Epithelial cell of prostate (primary cell): ENCODE data around the gene TMEM154.

Experiments
- DNase-seq: peaks from one replicate; pipeline ENCODE4 v3.0.0-alpha.2; 2011; ENCODE audit warnings: low read depth, low spot score
- H3K27ac ChIP-seq: fragments of 450-650 bp; 2 replicates; pipeline ENCODE4 v1.5.1; 2017; ENCODE audit warnings: mild to moderate bottlenecking

Gene TMEM154

GRCh38 chr4:152640058-152640921 lies 39.5 kb downstream of the TMEM154 start:
- DNase-seq: no peak
- no peak overlapping the region for H3K27ac ChIP-seq

GRCh38 chr4:152635851-152636250 lies 43.9 kb downstream of the TMEM154 start:
- DNase-seq: no peak
- H3K27ac ChIP-seq: peak overlapping the region; percentile 85

- DNase-seq: peak; percentile 66
- H3K27ac ChIP-seq: peak overlapping the region; percentile 85
These were observed 45.6 kb downstream of the TMEM154 start for GRCh38 chr4:152634110-152634760.

- no peak for DNase-seq
- peak overlapping the region; percentile 85 for H3K27ac ChIP-seq
These were observed 46.7 kb downstream of the TMEM154 start for GRCh38 chr4:152633118-152633517.

- DNase-seq: no peak
These were observed 49.5 kb downstream of the TMEM154 start for GRCh38 chr4:152630324-152630723.

GRCh38 chr4:152629908-152630307 lies 49.9 kb downstream of the TMEM154 start:
- H3K27ac ChIP-seq: no peak overlapping the region
- no peak for DNase-seq

More at GRCh38 chr4:152630324-152630723, 49.5 kb downstream of the TMEM154 start:
- H3K27ac ChIP-seq: no peak overlapping the region

GRCh38 chr4:152628128-152628527 lies 51.7 kb downstream of the TMEM154 start:
- no peak for DNase-seq
- H3K27ac ChIP-seq: no peak overlapping the region

GRCh38 chr4:152626790-152627189 lies 53.0 kb downstream of the TMEM154 start:
- no peak overlapping the region for H3K27ac ChIP-seq
- no peak for DNase-seq

- no peak for DNase-seq
- H3K27ac ChIP-seq: peak overlapping the region; percentile 62
These were observed 58.9 kb downstream of the TMEM154 start for GRCh38 chr4:152620915-152621314.

- peak overlapping the region; percentile 62 for H3K27ac ChIP-seq
- DNase-seq: no peak
These were observed 59.6 kb downstream of the TMEM154 start for GRCh38 chr4:152620218-152620617.

GRCh38 chr4:152619556-152619955 lies 60.2 kb downstream of the TMEM154 start:
- DNase-seq: no peak
- peak overlapping the region; percentile 62 for H3K27ac ChIP-seq

- peak; percentile 72 for DNase-seq
- peak overlapping the region; percentile 62 for H3K27ac ChIP-seq
These were observed 60.8 kb downstream of the TMEM154 start for GRCh38 chr4:152618971-152619370.

- DNase-seq: no peak
- H3K27ac ChIP-seq: no peak overlapping the region
These were observed 63.0 kb downstream of the TMEM154 start for GRCh38 chr4:152616804-152617203.

- DNase-seq: no peak
- H3K27ac ChIP-seq: no peak overlapping the region
These were observed 65.7 kb downstream of the TMEM154 start for GRCh38 chr4:152613841-152614721.

- no peak for DNase-seq
- no peak overlapping the region for H3K27ac ChIP-seq
These were observed 66.4 kb downstream of the TMEM154 start for GRCh38 chr4:152613351-152613750.

- no peak overlapping the region for H3K27ac ChIP-seq
- no peak for DNase-seq
These were observed 69.7 kb downstream of the TMEM154 start for GRCh38 chr4:152610131-152610530.

- no peak for DNase-seq
- H3K27ac ChIP-seq: no peak overlapping the region
These were observed 70.3 kb downstream of the TMEM154 start for GRCh38 chr4:152609481-152609880.

- no peak overlapping the region for H3K27ac ChIP-seq
- DNase-seq: no peak
These were observed 72.6 kb downstream of the TMEM154 start for GRCh38 chr4:152607178-152607577.

GRCh38 chr4:152606753-152607152 lies 73.0 kb downstream of the TMEM154 start:
- DNase-seq: no peak
- no peak overlapping the region for H3K27ac ChIP-seq

- no peak overlapping the region for H3K27ac ChIP-seq
- no peak for DNase-seq
These were observed 74.0 kb downstream of the TMEM154 start for GRCh38 chr4:152605641-152606335.
